MM.1S (cell line): ENCODE results near the gene PDE1C.

ENCODE experiments used
- DNase-seq: peaks from one replicate; pipeline ENCODE4 v3.0.0-alpha.2; 2015
- H2AFZ ChIP-seq: fragments of 300-600 bp; sonication (generic); 2 replicates; pipeline ENCODE4 v1.6.0; 2016; ENCODE audit warnings: antibody characterized with exemption, low read length
- H3F3A ChIP-seq: fragments of 300-600 bp; sonication (generic); 2 replicates; pipeline ENCODE4 v1.6.1; 2016; ENCODE audit warnings: mild to moderate bottlenecking, antibody characterized with exemption, low read length, moderate library complexity, mixed read lengths; ENCODE audit not compliant: insufficient read depth
- H3K27ac ChIP-seq: fragments of 300-600 bp; sonication (generic); 2 replicates; pipeline ENCODE4 v1.5.1; 2016; ENCODE audit warnings: mild to moderate bottlenecking, low read length
- H3K27me3 ChIP-seq: fragments of 300-600 bp; sonication (generic); replicated peaks from 2 replicates; pipeline ENCODE4 v1.6.0; 2016; ENCODE audit warnings: low read length; ENCODE audit not compliant: insufficient read depth
- H3K36me3 ChIP-seq: fragments of 300-600 bp; sonication (generic); replicated peaks from 2 replicates; pipeline ENCODE4 v1.6.1; 2016; ENCODE audit warnings: mild to moderate bottlenecking, low read length, mixed read lengths; ENCODE audit not compliant: insufficient read depth
- H3K4me1 ChIP-seq: fragments of 300-600 bp; sonication (generic); 2 replicates; pipeline ENCODE4 v1.6.1; 2016; ENCODE audit warnings: low read length, mixed read lengths
- H3K4me2 ChIP-seq: fragments of 300-600 bp; sonication (generic); 2 replicates; pipeline ENCODE4 v1.6.0; 2016; ENCODE audit warnings: low read depth, low read length
- H3K4me3 ChIP-seq: fragments of 300-600 bp; sonication (generic); 2 replicates; pipeline ENCODE4 v1.5.1; 2016; ENCODE audit warnings: low read length, mixed read lengths
- H3K79me2 ChIP-seq: fragments of 300-600 bp; sonication (generic); 2 replicates; pipeline ENCODE4 v1.6.1; 2016; ENCODE audit warnings: mixed run types, low read length, mixed read lengths
- H3K9ac ChIP-seq: fragments of 300-600 bp; sonication (generic); 2 replicates; pipeline ENCODE4 v1.6.1; 2016; ENCODE audit warnings: low read length, mixed read lengths
- H3K9me2 ChIP-seq: fragments of 300-600 bp; sonication (generic); replicated peaks from 2 replicates; pipeline ENCODE4 v1.6.1; 2016; ENCODE audit warnings: mild to moderate bottlenecking, low read length, mixed read lengths; ENCODE audit not compliant: insufficient read depth
- H3K9me3 ChIP-seq: fragments of 300-600 bp; sonication (generic); replicated peaks from 2 replicates; pipeline ENCODE4 v1.6.1; 2016; ENCODE audit warnings: mild to moderate bottlenecking, low read length, mixed read lengths; ENCODE audit not compliant: insufficient read depth
- H4K20me1 ChIP-seq: fragments of 300-600 bp; sonication (generic); 2 replicates; pipeline ENCODE4 v1.6.1; 2016; ENCODE audit warnings: mild to moderate bottlenecking, low read length, moderate library complexity, mixed read lengths; ENCODE audit not compliant: insufficient read depth
- EZH2 ChIP-seq: fragments of 300-600 bp; sonication (generic); optimal IDR thresholded peaks from 2 replicates; pipeline ENCODE3; 2017; ENCODE audit warnings: low read depth, mild to moderate bottlenecking, antibody characterized with exemption, low read length, mixed read lengths
- EZH2phosphoT487 ChIP-seq: fragments of 300-600 bp; sonication (generic); IDR thresholded peaks from 2 replicates; pipeline ENCODE4 v1.6.1; 2018; ENCODE audit warnings: antibody characterized with exemption, low read length
- TF ChIP-seq, protein P1 (sequence below): fragments of 300-600 bp; sonication (generic); IDR thresholded peaks from 2 replicates; pipeline ENCODE4 v1.5.1; 2016; ENCODE audit warnings: antibody characterized with exemption, low read length, mixed read lengths

Gene PDE1C

GRCh38 chr7:31763548-31763947 is 306.7 kb downstream of the PDE1C start:
- no peak overlapping the region for H3K27ac ChIP-seq
- H3K4me2 ChIP-seq: no peak overlapping the region
- no peak overlapping the region for H3K4me3 ChIP-seq
- TF ChIP-seq, protein P1, sequence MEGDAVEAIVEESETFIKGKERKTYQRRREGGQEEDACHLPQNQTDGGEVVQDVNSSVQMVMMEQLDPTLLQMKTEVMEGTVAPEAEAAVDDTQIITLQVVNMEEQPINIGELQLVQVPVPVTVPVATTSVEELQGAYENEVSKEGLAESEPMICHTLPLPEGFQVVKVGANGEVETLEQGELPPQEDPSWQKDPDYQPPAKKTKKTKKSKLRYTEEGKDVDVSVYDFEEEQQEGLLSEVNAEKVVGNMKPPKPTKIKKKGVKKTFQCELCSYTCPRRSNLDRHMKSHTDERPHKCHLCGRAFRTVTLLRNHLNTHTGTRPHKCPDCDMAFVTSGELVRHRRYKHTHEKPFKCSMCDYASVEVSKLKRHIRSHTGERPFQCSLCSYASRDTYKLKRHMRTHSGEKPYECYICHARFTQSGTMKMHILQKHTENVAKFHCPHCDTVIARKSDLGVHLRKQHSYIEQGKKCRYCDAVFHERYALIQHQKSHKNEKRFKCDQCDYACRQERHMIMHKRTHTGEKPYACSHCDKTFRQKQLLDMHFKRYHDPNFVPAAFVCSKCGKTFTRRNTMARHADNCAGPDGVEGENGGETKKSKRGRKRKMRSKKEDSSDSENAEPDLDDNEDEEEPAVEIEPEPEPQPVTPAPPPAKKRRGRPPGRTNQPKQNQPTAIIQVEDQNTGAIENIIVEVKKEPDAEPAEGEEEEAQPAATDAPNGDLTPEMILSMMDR: peak; percentile 15
- TF ChIP-seq EZH2phosphoT487: no peak
- no peaks in the 10 kb centered on the region for H3K4me1 ChIP-seq
- DNase-seq: no peak
- H3K9ac ChIP-seq: no peak overlapping the region
- H2AFZ ChIP-seq: no peak overlapping the region
- H4K20me1 ChIP-seq: no peaks in the 10 kb centered on the region
- no peaks in the 10 kb centered on the region for H3K9me3 ChIP-seq
- H3K79me2 ChIP-seq: no peaks in the 10 kb centered on the region
- H3K9me2 ChIP-seq: no peaks in the 10 kb centered on the region
- no peaks in the 10 kb centered on the region for H3F3A ChIP-seq
- no peaks in the 10 kb centered on the region for H3K36me3 ChIP-seq
- H3K27me3 ChIP-seq: no peaks in the 10 kb centered on the region

GRCh38 chr7:31761646-31762045 is 308.6 kb downstream of the PDE1C start:
- Histone ChIP-seq H3K9me2 (no peaks in the 10 kb centered on the region), H4K20me1 (no peaks in the 10 kb centered on the region), H3K9ac (no peak overlapping the region), H3K79me2 (no peaks in the 10 kb centered on the region), H3K36me3 (no peaks in the 10 kb centered on the region), H2AFZ (no peak overlapping the region), H3K4me1 (no peaks in the 10 kb centered on the region), H3K9me3 (no peaks in the 10 kb centered on the region), H3F3A (no peaks in the 10 kb centered on the region), H3K27ac (no peak overlapping the region), H3K27me3 (no peaks in the 10 kb centered on the region), H3K4me3 (no peak overlapping the region), H3K4me2 (no peak overlapping the region)
- DNase-seq: no peak
- TF ChIP-seq EZH2phosphoT487: no peak
- TF ChIP-seq, protein P1: no peak
- no peak for TF ChIP-seq EZH2

DNA sequence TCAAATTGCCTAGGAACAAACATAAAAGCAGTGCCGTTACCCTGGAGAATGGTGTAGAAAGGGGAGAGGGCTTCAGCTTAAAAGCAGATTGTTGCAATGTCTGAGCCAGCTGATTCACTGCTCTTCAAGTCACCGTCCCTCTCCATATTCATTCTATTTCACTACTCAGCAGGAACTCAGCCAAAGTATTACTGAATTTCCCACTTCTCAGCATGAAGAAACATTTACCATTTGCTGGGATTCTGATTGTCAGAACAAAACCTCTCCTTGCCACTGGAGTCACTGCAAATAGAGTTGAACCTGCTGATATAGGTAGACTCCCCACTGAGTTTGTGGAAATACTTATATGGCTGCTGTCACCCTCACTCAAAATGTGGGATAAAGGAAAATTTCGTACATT is 311.5 kb downstream of the PDE1C start:
- Histone ChIP-seq H3K27ac (no peak overlapping the region), H2AFZ (no peak overlapping the region), H3K9me2 (no peaks in the 10 kb centered on the region), H3F3A (no peaks in the 10 kb centered on the region), H3K9me3 (no peaks in the 10 kb centered on the region), H3K27me3 (no peaks in the 10 kb centered on the region), H3K36me3 (no peaks in the 10 kb centered on the region), H3K4me2 (no peak overlapping the region), H4K20me1 (no peaks in the 10 kb centered on the region), H3K79me2 (no peaks in the 10 kb centered on the region), H3K4me1 (no peaks in the 10 kb centered on the region), H3K9ac (no peak overlapping the region), H3K4me3 (no peak overlapping the region)
- DNase-seq: no peak
- TF ChIP-seq EZH2phosphoT487 (no peak), EZH2 (no peak)

GRCh38 chr7:31751726-31752125 is 318.5 kb downstream of the PDE1C start:
- Histone ChIP-seq H4K20me1 (no peaks in the 10 kb centered on the region), H3K4me3 (no peak overlapping the region), H3K9me2 (no peaks in the 10 kb centered on the region), H2AFZ (no peak overlapping the region), H3K27ac (no peak overlapping the region), H3K9me3 (no peaks in the 10 kb centered on the region), H3K4me2 (no peak overlapping the region), H3K79me2 (no peaks in the 10 kb centered on the region), H3K36me3 (no peaks in the 10 kb centered on the region), H3K9ac (no peak overlapping the region), H3K4me1 (no peaks in the 10 kb centered on the region), H3K27me3 (no peaks in the 10 kb centered on the region), H3F3A (no peaks in the 10 kb centered on the region)
- TF ChIP-seq EZH2: no peak
- TF ChIP-seq, protein P1: no peak
- TF ChIP-seq EZH2phosphoT487: no peak
- no peak for DNase-seq
